Stomach (tissue), 4 donors: Measurements from ENCODE around the gene PLCB1.

ENCODE experiments used
- CTCF ChIP-seq, 7 experiments: fragments of 450-650 bp in 4 of 7; fragments of 200-600 bp in 3 of 7; sonication (generic) in 3 of 7; IDR thresholded peaks; one replicate each; pipeline ENCODE4 v1.5.1; 2016 to 2019; ENCODE audit warnings: antibody characterized with exemption in 7 of 7, control low read depth in 2 of 7, mild to moderate bottlenecking in 1 of 7
- EP300 ChIP-seq: sonication (generic); formaldehyde crosslinking; IDR thresholded peaks from one replicate; pipeline ENCODE4 v1.6.1; 2017; ENCODE audit warnings: antibody characterized with exemption

GRCh38 chr20:8932192-8933165, 800.4 kb downstream of the PLCB1 start:
- TF ChIP-seq CTCF (IDR thresholded peaks at IDR 0.05), result no peak
- TF ChIP-seq EP300, result no peak
